ENCODE measurements around the gene OR5K4. TPM values are rescaled to one million over a fixed set of nuclear protein-coding genes. Genes with fewer than 3 reads are reported as not detected.

The OR5K4 gene
- total and polyA plus RNA-seq, 9 of the 15 experiments (the other 6 are each of a cell fraction or from before 2014, with no cell fraction given) = not detected

DNA sequence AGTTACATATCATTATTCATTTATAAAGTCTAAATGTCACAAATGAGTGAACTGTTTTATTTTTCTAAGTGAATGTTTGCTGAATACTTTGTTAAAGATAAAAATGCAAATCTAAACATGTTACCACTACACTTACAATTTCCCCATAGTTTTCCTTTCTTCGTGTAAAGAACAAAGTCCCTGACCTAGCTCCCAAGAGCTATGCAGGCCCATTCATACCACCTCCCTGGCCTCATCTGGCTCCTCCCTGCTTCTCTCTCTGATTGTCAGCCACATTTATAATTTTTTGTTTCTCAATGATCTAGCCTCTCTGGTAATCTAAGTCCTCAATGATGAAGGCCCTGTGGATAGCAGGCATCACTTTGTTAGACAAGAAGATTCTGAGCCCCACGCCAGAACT, 31.0 kb upstream of the OR5K4 start (continued):
- TF ChIP-seq, protein P1, sequence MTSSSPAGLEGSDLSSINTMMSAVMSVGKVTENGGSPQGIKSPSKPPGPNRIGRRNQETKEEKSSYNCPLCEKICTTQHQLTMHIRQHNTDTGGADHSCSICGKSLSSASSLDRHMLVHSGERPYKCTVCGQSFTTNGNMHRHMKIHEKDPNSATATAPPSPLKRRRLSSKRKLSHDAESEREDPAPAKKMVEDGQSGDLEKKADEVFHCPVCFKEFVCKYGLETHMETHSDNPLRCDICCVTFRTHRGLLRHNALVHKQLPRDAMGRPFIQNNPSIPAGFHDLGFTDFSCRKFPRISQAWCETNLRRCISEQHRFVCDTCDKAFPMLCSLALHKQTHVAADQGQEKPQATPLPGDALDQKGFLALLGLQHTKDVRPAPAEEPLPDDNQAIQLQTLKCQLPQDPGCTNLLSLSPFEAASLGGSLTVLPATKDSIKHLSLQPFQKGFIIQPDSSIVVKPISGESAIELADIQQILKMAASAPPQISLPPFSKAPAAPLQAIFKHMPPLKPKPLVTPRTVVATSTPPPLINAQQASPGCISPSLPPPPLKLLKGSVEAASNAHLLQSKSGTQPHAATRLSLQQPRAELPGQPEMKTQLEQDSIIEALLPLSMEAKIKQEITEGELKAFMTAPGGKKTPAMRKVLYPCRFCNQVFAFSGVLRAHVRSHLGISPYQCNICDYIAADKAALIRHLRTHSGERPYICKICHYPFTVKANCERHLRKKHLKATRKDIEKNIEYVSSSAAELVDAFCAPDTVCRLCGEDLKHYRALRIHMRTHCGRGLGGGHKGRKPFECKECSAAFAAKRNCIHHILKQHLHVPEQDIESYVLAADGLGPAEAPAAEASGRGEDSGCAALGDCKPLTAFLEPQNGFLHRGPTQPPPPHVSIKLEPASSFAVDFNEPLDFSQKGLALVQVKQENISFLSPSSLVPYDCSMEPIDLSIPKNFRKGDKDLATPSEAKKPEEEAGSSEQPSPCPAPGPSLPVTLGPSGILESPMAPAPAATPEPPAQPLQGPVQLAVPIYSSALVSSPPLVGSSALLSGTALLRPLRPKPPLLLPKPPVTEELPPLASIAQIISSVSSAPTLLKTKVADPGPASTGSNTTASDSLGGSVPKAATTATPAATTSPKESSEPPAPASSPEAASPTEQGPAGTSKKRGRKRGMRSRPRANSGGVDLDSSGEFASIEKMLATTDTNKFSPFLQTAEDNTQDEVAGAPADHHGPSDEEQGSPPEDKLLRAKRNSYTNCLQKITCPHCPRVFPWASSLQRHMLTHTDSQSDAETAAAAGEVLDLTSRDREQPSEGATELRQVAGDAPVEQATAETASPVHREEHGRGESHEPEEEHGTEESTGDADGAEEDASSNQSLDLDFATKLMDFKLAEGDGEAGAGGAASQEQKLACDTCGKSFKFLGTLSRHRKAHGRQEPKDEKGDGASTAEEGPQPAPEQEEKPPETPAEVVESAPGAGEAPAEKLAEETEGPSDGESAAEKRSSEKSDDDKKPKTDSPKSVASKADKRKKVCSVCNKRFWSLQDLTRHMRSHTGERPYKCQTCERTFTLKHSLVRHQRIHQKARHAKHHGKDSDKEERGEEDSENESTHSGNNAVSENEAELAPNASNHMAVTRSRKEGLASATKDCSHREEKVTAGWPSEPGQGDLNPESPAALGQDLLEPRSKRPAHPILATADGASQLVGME (CRISPR knock-in tag; IDR thresholded peaks at IDR 0.05) = no peak
- no peak for TF ChIP-seq DIDO1 (tag; IDR thresholded peaks at IDR 0.05; ENCODE audit: low read depth)
- no peak for TF ChIP-seq ELF1 (tag; IDR thresholded peaks at IDR 0.05)
- no peak for TF ChIP-seq CCAR2 (IDR thresholded peaks at IDR 0.05; ENCODE audit: low read depth, low read length)
- TF ChIP-seq BRD4 (IDR thresholded peaks at IDR 0.05) = no peak
- no peak for TF ChIP-seq PTBP1 (IDR thresholded peaks at IDR 0.05; ENCODE audit: low read depth, low read length)
- no peak for TF ChIP-seq LARP7 (IDR thresholded peaks at IDR 0.05)
- TF ChIP-seq EWSR1 (IDR thresholded peaks at IDR 0.05; ENCODE audit: borderline replicate concordance, low read depth, partially characterized antibody) = no peak
- no peak for TF ChIP-seq CBX3 (IDR thresholded peaks at IDR 0.05; ENCODE audit: borderline replicate concordance in 1 of 2, low read length in 2 of 2)
- TF ChIP-seq ETV1 (tag; conservative IDR thresholded peaks at IDR 0.05; ENCODE audit: low read depth) = no peak

Data from K562 (cell line).